Natural killer cell (primary cell): ENCODE results near the gene CDC42BPA. TPM values are rescaled to one million over a fixed set of nuclear protein-coding genes. Genes with fewer than 3 reads are reported as not detected.
"Not testable (repeated sequence)": the region's sequence is repeated elsewhere in the genome, so short reads cannot be mapped to it uniquely, and the experiment has no call there.

Experiments
- ATAC-seq, 3 donors: fragments of 150-1000 bp in 2 of 3; fragments of 200-7000 bp in 1 of 3; cut with Tn5 transposase; 1 replicate in 1 of 3; 2 replicates in 2 of 3; pipeline ENCODE4 v1.10.0; 2021; ENCODE audit warnings: mild to moderate bottlenecking in 2 of 3, moderate library complexity in 2 of 3
- DNase-seq, 2 donors: peaks; one replicate each; pipeline versions ENCODE4 v3.0.0 to v3.0.0-alpha.2; 2013 to 2021; ENCODE audit warnings: mixed read lengths in 1 of 2
- H3K27ac ChIP-seq: one replicate; pipeline ENCODE4 v1.5.1; 2013; ENCODE audit warnings: mild to moderate bottlenecking, low read length
- H3K27me3 ChIP-seq: one replicate; pipeline ENCODE4 v1.6.1; 2013; ENCODE audit warnings: low read length; ENCODE audit not compliant: control insufficient read depth, insufficient read depth
- H3K36me3 ChIP-seq: one replicate; pipeline ENCODE4 v1.6.1; 2013; ENCODE audit warnings: low read length; ENCODE audit not compliant: control insufficient read depth, insufficient read depth
- H3K4me1 ChIP-seq: one replicate; pipeline ENCODE4 v1.6.1; 2013; ENCODE audit warnings: low read length; ENCODE audit not compliant: control insufficient read depth, insufficient read depth
- H3K4me3 ChIP-seq: one replicate; pipeline ENCODE4 v1.5.1; 2013; ENCODE audit warnings: low read length
- H3K9me3 ChIP-seq: one replicate; pipeline ENCODE4 v1.6.1; 2013; ENCODE audit warnings: low read length; ENCODE audit not compliant: control insufficient read depth, insufficient read depth
- H3K27ac Mint-ChIP-seq, 2 donors: one replicate each; pipeline ENCODE4 v1.8.0; 2022; ENCODE audit warnings: mild to moderate bottlenecking in 2 of 2, mixed read lengths in 2 of 2, moderate library complexity in 1 of 2
- H3K27me3 Mint-ChIP-seq, 2 donors: one replicate each; pipeline ENCODE4 v1.8.0; 2022; ENCODE audit warnings: low read depth in 2 of 2, mixed read lengths in 2 of 2
- H3K36me3 Mint-ChIP-seq: one replicate; pipeline ENCODE4 v1.8.0; 2022; ENCODE audit warnings: mixed read lengths
- H3K4me1 Mint-ChIP-seq, 2 donors: one replicate each; pipeline ENCODE4 v1.8.0; 2022; ENCODE audit warnings: mixed read lengths in 2 of 2
- H3K4me3 Mint-ChIP-seq: one replicate; pipeline ENCODE4 v1.8.0; 2022; ENCODE audit warnings: mild to moderate bottlenecking, moderate library complexity, mixed read lengths
- H3K9me3 Mint-ChIP-seq, 2 donors: one replicate each; pipeline ENCODE4 v1.8.0; 2022; ENCODE audit warnings: mixed read lengths in 2 of 2
- CTCF ChIP-seq: fragments of 200-600 bp; IDR thresholded peaks from one replicate; pipeline ENCODE4 v1.8.0; 2022; ENCODE audit warnings: antibody characterized with exemption
- WGBS: methylation state at CpG from one replicate; pipeline ENCODE4 v1.1.7; 2013; ENCODE audit warnings: missing lambda C conversion rate; ENCODE audit not compliant: insufficient coverage; 5-methylcytosine and 5-hydroxymethylcytosine counted together
- intact Hi-C: fragments of 100-400 bp; cut with micrococcal nuclease; formaldehyde crosslinking; loops from one replicate; pipeline ENCODE4 v1.14.2; 2022
- total RNA-seq, 4 donors: library from RNA; stranded (reverse); fragments of 120-200 nt in 1 of 4; gene quantifications; one replicate each; pipeline versions ENCODE4 v1.2.3 to v1.2.4, GENCODE V29; 2013 to 2022

The CDC42BPA gene
- total RNA-seq, 3 donors from 2014 or later (not counting 1 experiment from before 2014, with no cell fraction given) = 0.14 to 2.4 (median 0.77) TPM

DNA sequence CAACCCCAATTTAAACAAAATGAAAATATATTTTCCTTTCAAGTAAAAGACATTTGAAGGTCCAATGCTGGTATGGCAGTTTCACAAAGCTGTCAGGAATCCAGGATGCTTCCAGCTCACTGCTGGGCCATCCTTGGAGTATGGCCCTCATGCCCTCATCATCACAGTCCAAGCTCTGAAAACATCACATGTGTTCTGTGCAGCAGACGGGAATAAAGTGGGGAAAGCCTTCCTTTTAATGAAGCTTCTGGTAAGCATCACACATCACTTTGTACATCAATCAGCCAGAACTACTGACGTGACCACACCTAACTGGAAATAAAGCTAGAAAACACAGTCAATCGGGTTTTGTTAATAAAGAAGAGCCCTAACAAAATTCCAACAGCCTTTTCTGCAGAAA is 22.7 kb downstream of the CDC42BPA start:
- ATAC-seq (no peak), DNase-seq (no peak)
- Mint-ChIP-seq H3K27ac (no peak overlapping the region), H3K27me3 (peaks cover 0 to 5% of the 10 kb centered on the region in 2 donors), H3K9me3 (no peaks in the 10 kb centered on the region), H3K4me1 (no peaks in the 10 kb centered on the region), H3K4me3 (no peak overlapping the region), H3K36me3 (no peaks in the 10 kb centered on the region)
- H3K4me3 ChIP-seq = no peak overlapping the region
- no peaks in the 10 kb centered on the region for H3K4me1 ChIP-seq
- H3K36me3 ChIP-seq = no peaks in the 10 kb centered on the region
- 84% methylated on average over 3 of the region's 3 CpGs for WGBS
- no peak for TF ChIP-seq CTCF
- no peaks in the 10 kb centered on the region for H3K9me3 ChIP-seq
- intact Hi-C loops = no loop called here
- peaks cover 2% of the 10 kb centered on the region for H3K27me3 ChIP-seq
- no peak overlapping the region for H3K27ac ChIP-seq

DNA sequence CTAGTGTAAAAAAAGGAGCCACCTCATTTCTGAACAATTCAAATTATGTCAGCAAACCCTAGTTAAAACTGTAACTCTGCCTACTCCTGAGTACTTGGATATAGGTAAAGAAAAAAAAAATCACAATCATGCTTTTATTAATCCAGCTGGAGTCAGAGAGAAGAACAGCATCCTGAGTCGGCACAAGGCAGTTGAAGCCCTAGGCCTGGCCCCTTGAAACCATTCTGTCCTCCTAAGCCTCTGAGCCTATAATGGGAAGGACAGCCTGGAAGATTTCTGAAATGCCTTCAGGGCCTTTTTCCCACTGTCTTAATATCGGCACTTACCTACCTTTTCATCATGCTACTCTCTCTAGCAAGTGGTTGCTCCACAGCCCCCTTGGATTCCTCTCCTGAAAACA is 32.5 kb downstream of the CDC42BPA start:
- no peak overlapping the region for H3K4me3 ChIP-seq
- DNase-seq = no peak

GRCh38 chr1:227281371-227281770 is 36.9 kb downstream of the CDC42BPA start:
- H3K4me3 ChIP-seq = no peak overlapping the region
- Mint-ChIP-seq H3K4me3 (no peak overlapping the region), H3K36me3 (no peaks in the 10 kb centered on the region), H3K27me3 (no peaks in the 10 kb centered on the region), H3K4me1 (no peaks in the 10 kb centered on the region), H3K27ac (no peak overlapping the region), H3K9me3 (no peaks in the 10 kb centered on the region)
- no peak for TF ChIP-seq CTCF
- H3K27ac ChIP-seq = no peak overlapping the region
- H3K4me1 ChIP-seq = no peaks in the 10 kb centered on the region
- ATAC-seq (no peak), DNase-seq (no peak)
- no peaks in the 10 kb centered on the region for H3K36me3 ChIP-seq
- H3K27me3 ChIP-seq = no peaks in the 10 kb centered on the region
- intact Hi-C loops = no loop called here
- H3K9me3 ChIP-seq = no peaks in the 10 kb centered on the region
- WGBS = 68% methylated on average over 1 of the region's 1 CpG

More for the DNA sequence above, 32.5 kb downstream of the CDC42BPA start:
- Histone ChIP-seq H3K36me3 (no peaks in the 10 kb centered on the region), H3K9me3 (no peaks in the 10 kb centered on the region), H3K27ac (no peak overlapping the region), H3K27me3 (no peaks in the 10 kb centered on the region), H3K4me1 (no peaks in the 10 kb centered on the region)
- no peak for TF ChIP-seq CTCF
- Mint-ChIP-seq H3K27ac (no peak overlapping the region), H3K9me3 (peaks cover 0 to 3% of the 10 kb centered on the region in 2 donors), H3K4me3 (no peak overlapping the region), H3K27me3 (peaks cover 0 to 6% of the 10 kb centered on the region in 2 donors), H3K4me1 (no peaks in the 10 kb centered on the region), H3K36me3 (no peaks in the 10 kb centered on the region)
- 100% methylated on average over 2 of the region's 2 CpGs for WGBS
- ATAC-seq = no peak
- intact Hi-C loops = no loop called here

GRCh38 chr1:227280836-227281235 is 37.5 kb downstream of the CDC42BPA start:
- DNase-seq (no peak), ATAC-seq (no peak)
- Histone ChIP-seq H3K4me1 (no peaks in the 10 kb centered on the region), H3K27ac (no peak overlapping the region), H3K36me3 (no peaks in the 10 kb centered on the region), H3K9me3 (no peaks in the 10 kb centered on the region), H3K27me3 (no peaks in the 10 kb centered on the region), H3K4me3 (no peak overlapping the region)
- intact Hi-C loops = no loop called here
- 89% methylated on average over 1 of the region's 1 CpG for WGBS
- Mint-ChIP-seq H3K27me3 (no peaks in the 10 kb centered on the region), H3K4me3 (no peak overlapping the region), H3K4me1 (no peaks in the 10 kb centered on the region), H3K27ac (no peak overlapping the region), H3K9me3 (no peaks in the 10 kb centered on the region), H3K36me3 (no peaks in the 10 kb centered on the region)
- TF ChIP-seq CTCF = no peak

GRCh38 chr1:227276156-227276693 is 42.1 kb downstream of the CDC42BPA start:
- H3K4me1 Mint-ChIP-seq, intact Hi-C loops: not testable (repeated sequence)

More at GRCh38 chr1:227276156-227276693, 42.1 kb downstream of the CDC42BPA start:
- not testable (repeated sequence) for H3K4me3 Mint-ChIP-seq, ATAC-seq, DNase-seq, H3K27ac ChIP-seq, H3K36me3 Mint-ChIP-seq, H3K27me3 ChIP-seq, H3K9me3 ChIP-seq, H3K4me3 ChIP-seq, H3K9me3 Mint-ChIP-seq, H3K4me1 ChIP-seq, H3K27me3 Mint-ChIP-seq, H3K36me3 ChIP-seq, H3K27ac Mint-ChIP-seq
- WGBS = 93% methylated on average over 43 of the region's 44 CpGs
